HG03108 (cell line): ENCODE measurements around the gene HOXD12.

ENCODE experiments used
- ATAC-seq: cut with Tn5 transposase; IDR thresholded peaks from one replicate; pipeline ENCODE4 v1.9.1; 2021; ENCODE audit warnings: moderate library complexity; ENCODE audit not compliant: unreplicated experiment

The HOXD12 gene

DNA sequence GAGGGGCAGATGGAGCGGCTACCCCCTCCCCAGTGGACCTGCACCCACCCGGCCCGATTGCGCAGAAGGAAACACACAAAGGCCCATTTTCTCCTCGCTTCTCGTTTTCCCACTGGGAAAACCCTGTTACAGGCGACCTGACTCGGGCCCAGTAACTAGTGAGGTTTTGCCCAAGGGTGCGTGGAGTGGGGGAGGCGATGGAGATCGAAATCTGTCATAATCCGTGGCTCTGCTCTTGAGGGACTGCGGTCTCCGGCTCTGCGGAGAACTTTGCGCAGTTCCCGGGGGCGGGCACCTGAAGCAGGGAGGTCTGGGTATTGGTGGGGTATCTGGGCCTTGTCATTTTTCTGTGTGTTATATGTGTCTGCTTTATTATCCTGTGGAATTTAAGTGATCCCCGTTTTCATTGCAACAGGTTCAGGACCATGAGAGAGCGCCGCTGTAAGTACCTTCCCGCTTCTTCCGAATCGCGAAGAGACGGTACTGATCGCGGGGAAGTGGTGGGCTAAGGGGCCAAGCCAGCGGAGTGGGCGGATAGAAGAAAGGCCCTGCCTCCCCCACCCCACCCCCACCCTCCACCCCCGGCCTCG, 47.7 kb downstream of the HOXD12 start:
- ATAC-seq, result no peak

DNA sequence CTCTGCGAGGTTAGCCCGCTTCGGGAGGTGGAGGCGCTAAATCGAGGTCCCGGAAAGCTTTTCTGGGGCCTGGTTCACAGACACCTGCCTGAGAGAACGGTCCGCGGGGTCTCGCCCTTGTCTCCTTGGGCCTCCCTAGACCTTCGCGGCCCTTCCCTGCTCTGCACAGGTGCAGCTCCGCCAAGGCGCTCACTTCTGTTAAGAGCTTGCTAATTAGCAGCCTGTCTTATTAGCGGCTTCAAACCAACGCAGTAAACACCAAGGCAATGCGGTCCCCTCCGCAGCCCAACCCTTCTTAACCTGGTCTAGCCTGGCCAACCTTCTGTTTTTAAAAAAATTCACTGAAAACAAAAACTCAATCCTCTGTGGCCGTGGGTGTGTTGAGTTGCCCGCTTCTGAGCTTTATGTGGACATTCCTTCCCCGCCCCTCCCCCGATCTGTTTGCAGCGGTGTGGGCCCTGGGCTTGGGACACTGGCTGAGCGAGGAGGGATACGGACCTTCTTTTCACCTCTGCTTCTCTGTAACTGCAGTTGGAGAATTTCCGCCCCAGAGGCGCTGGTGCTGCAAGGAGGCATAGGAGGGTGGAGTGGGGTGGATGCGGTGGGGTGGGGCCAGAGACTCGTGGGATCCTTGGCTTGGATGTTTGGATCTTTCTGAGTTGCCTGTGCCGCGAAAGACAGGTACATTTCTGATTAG, 48.4 kb downstream of the HOXD12 start:
- no peak for ATAC-seq

DNA sequence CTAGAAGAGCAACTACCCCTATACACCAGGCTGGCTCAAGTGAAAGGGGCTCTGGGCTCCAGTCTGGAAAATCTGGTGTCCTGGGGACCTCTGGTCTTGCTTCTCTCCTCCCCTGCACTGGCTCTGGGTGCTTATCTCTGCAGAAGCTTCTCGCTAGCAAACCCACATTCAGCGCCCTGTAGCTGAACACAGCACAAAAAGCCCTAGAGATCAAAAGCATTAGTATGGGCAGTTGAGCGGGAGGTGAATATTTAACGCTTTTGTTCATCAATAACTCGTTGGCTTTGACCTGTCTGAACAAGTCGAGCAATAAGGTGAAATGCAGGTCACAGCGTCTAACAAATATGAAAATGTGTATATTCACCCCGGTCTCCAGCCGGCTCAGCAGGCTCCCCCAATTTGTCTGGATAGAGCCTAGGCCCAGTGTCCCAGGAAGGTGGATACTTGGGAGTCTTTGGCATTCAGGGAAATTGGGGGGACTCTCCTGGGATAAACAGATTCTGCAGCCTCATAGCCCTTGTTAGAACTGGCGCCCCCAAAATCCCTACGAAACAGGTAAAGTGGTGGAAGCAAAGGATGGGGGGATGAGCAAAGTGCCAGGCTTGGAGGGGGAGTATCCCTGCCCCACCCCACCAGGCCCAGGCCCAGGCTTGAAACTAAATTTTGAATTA, 49.3 kb downstream of the HOXD12 start:
- ATAC-seq, result no peak

DNA sequence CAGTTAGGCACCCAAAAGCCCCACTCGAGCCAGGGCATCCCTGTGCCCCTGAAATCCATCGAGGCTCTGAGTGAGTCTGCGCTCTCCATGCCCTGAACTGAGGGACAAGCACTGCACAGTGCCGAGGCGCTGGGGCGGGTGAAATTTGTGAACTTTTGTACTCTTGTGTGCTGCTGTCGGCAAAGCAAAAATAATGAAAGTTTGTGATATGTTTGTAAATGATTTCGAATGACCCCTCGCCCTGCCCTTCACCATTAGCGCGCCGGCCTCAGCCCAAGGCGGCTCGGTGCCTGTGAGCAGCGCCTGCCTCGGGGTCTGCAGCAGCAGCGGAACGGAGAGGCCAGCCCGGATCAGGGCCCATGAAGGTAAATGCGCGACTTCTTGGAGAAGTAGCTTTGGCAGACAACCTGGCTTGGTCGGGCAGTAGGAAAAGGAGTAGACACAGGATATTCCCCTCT, 49.9 kb downstream of the HOXD12 start:
- ATAC-seq, result no peak

DNA sequence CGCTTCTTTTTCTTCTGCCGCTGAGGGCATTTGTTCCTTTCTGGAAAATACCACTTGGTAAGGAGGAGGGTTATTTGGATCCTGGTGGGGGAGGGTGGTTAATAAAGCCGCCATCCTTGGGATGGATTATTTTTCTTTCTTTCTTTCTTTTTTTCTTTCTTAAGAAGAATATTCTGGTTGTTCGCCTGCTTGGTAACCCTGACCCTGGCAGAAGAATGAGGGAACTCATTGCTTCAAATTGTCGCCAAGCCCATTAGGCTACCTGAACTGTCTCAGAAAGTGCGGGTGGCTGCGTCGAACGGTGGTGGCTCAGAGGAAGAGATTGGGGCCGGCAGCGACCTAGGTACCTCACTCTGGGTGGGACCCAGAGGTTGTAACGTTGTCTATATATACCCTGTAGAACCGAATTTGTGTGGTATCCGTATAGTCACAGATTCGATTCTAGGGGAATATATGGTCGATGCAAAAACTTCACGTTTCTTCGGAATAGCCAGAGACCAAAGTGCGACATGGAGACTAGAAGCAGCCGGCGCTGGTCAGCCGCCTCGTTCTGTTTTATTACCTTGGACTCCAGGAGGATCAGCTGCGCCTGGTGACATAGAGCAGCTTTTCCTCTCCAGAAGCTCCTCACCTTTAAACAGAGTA, 50.5 kb downstream of the HOXD12 start:
- ATAC-seq, result no peak

DNA sequence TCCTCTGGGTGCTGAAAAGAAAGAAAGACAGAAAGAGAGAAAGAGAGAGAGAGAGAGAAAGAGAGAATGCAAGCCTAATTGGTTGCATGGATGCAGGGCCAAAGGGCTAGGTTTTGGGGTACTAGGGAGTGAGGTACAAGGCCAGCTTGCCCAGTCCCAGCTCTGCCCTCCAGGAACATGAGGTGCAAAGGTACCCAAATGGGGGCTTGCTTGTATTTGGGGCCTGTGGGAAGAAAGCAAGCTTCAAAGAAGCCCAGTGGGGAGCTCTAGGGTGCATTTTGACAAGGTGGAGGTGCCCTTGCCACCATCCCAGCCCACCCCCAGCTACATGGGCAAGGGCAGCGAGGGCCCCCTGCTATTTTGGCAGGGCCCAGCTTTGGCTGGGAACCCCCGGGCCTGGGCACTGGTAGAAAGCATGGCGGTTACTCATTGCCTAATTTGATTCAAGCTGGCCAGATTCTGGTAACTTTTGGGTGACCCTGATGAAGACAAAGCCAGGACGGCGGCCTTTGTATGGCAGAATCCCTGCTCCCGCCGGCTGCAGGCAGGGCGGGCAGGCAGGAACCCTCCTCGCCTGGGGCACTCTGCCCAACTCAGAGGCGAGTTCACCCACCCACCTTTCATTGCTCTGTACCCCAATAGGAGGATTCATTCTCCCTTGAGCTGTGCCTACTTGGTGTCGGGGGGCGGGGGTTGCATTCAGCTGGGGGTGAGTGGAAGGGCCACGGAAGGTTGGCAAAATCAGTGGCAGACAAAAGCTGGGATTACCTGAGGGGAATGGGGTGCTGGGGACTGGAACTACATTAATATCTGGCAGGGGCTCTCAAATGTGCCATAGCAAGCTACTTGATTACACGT, 51.2 kb downstream of the HOXD12 start:
- no peak for ATAC-seq

DNA sequence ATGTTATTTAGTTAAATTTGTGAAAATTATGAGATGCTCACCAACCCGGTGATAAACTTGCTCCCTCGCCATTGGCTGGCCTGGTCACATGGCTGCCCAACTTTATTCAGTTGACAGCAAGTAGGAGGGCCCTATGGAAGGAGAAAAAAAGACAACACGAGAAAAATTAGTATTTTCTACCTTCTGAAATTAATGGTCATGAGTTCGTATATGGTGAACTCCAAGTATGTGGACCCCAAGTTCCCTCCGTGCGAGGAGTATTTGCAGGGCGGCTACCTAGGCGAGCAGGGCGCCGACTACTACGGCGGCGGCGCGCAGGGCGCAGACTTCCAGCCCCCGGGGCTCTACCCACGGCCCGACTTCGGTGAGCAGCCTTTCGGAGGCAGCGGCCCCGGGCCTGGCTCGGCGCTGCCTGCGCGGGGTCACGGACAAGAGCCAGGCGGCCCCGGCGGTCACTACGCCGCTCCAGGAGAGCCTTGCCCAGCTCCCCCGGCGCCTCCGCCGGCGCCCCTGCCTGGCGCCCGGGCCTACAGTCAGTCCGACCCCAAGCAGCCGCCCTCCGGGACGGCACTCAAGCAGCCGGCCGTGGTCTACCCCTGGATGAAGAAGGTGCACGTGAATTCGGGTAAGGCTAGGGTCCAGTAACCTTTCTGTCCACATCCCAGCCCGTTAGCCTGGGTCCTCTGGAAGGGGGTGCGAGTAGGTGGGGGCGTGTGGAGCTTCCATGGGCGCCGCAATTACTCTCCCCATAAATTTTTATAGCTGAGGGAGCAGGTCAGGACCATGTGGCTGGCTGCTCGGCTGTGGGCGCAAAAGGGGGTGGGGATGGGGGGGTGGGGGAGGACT, 52.1 kb downstream of the HOXD12 start, which contains the start of gene HOXD4:
HOXD4 (plus strand) TSS at position 109 of the 846 bp plus-strand sequence; CDS start at position 193, 84 bp downstream.
- ATAC-seq, result no peak
